ENCODE measurements around the gene SCUBE1. TPM values are rescaled to one million over a fixed set of nuclear protein-coding genes. Genes with fewer than 3 reads are reported as not detected.

The SCUBE1 gene
- total and polyA plus RNA-seq, 10 of the 15 experiments (the other 5 are each of a cell fraction or from before 2014, with no cell fraction given), result not detected

- no peaks in the 10 kb centered on the region for H4K20me1 ChIP-seq (ENCODE audit: control insufficient read depth, insufficient read depth)
- no peaks in the 10 kb centered on the region for H3K4me1 ChIP-seq (ENCODE audit: control insufficient read depth, insufficient read depth, low read length)
- BruUV-seq (replicated peaks), result no TSS peak
- TF ChIP-seq EZH2 (IDR thresholded peaks at IDR 0.05; ENCODE audit: borderline replicate concordance, control insufficient read depth, low read depth, low read length) (no peak), CBX5 (IDR thresholded peaks at IDR 0.05; ENCODE audit: low read depth) (no peak)
- TF ChIP-seq, protein P1, sequence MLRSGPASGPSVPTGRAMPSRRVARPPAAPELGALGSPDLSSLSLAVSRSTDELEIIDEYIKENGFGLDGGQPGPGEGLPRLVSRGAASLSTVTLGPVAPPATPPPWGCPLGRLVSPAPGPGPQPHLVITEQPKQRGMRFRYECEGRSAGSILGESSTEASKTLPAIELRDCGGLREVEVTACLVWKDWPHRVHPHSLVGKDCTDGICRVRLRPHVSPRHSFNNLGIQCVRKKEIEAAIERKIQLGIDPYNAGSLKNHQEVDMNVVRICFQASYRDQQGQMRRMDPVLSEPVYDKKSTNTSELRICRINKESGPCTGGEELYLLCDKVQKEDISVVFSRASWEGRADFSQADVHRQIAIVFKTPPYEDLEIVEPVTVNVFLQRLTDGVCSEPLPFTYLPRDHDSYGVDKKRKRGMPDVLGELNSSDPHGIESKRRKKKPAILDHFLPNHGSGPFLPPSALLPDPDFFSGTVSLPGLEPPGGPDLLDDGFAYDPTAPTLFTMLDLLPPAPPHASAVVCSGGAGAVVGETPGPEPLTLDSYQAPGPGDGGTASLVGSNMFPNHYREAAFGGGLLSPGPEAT (IDR thresholded peaks at IDR 0.05; ENCODE audit: low read depth), result no peak
- TF ChIP-seq, protein P2, sequence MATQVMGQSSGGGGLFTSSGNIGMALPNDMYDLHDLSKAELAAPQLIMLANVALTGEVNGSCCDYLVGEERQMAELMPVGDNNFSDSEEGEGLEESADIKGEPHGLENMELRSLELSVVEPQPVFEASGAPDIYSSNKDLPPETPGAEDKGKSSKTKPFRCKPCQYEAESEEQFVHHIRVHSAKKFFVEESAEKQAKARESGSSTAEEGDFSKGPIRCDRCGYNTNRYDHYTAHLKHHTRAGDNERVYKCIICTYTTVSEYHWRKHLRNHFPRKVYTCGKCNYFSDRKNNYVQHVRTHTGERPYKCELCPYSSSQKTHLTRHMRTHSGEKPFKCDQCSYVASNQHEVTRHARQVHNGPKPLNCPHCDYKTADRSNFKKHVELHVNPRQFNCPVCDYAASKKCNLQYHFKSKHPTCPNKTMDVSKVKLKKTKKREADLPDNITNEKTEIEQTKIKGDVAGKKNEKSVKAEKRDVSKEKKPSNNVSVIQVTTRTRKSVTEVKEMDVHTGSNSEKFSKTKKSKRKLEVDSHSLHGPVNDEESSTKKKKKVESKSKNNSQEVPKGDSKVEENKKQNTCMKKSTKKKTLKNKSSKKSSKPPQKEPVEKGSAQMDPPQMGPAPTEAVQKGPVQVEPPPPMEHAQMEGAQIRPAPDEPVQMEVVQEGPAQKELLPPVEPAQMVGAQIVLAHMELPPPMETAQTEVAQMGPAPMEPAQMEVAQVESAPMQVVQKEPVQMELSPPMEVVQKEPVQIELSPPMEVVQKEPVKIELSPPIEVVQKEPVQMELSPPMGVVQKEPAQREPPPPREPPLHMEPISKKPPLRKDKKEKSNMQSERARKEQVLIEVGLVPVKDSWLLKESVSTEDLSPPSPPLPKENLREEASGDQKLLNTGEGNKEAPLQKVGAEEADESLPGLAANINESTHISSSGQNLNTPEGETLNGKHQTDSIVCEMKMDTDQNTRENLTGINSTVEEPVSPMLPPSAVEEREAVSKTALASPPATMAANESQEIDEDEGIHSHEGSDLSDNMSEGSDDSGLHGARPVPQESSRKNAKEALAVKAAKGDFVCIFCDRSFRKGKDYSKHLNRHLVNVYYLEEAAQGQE (IDR thresholded peaks at IDR 0.05; ENCODE audit: low read depth, low read length), result no peak
- DNase-seq (ENCODE audit: low read depth, low spot score), result no peak
- no peaks in the 10 kb centered on the region for H3K27me3 ChIP-seq (replicated peaks in 1 of 2; ENCODE audit: control insufficient read depth in 2 of 2, insufficient read depth in 2 of 2, low read length in 1 of 2)
- intact Hi-C loops (cut with micrococcal nuclease; ENCODE audit: unreplicated experiment) (no loop called here), in situ Hi-C loops (cut with MboI) (loop anchor here (5.0 kb wide), 2 partner anchors 70 to 105 kb away; no protein-coding TSS in a partner anchor)
- no peak overlapping the region for H2AFZ ChIP-seq (ENCODE audit: control insufficient read depth, low read depth, low read length)
- FAIRE-seq, result no peak
- POLR2A ChIA-PET, result no interaction called here
- H3K9ac ChIP-seq (ENCODE audit: control insufficient read depth, insufficient read depth, low read length), result no peak overlapping the region
- no peaks in the 10 kb centered on the region for H3K9me3 ChIP-seq (replicated peaks; ENCODE audit: control insufficient read depth, insufficient read depth, low read length)
- H3K36me3 ChIP-seq (ENCODE audit: control insufficient read depth in 2 of 2, insufficient read depth in 2 of 2, low read length in 1 of 2), result no peaks in the 10 kb centered on the region
- H3K27ac ChIP-seq (ENCODE audit: control insufficient read depth, insufficient read depth), result no peak overlapping the region
- 48% methylated on average over 9 of the region's 10 CpGs for WGBS (ENCODE audit: insufficient coverage, insufficient replicate concordance, low lambda C conversion rate, missing lambda C conversion rate)
- H3K79me2 ChIP-seq (ENCODE audit: control insufficient read depth, insufficient read depth, low read length), result no peaks in the 10 kb centered on the region
- ATAC-seq, result no peak
- RAD21 ChIA-PET (ENCODE audit: unreplicated experiment), result interaction anchor here (1.4 kb wide), 1 partner anchor 69 kb away, joined by 3 read pairs; no protein-coding TSS in a partner anchor
- no peak overlapping the region for H3K4me3 ChIP-seq
- CTCF ChIA-PET, result interaction anchor here (0.9 to 8.4 kb wide), 4 partner anchors 45 to 108 kb away, joined by 3 to 73 read pairs (median 38); no protein-coding TSS in a partner anchor
- no peak overlapping the region for H3K4me2 ChIP-seq (ENCODE audit: control insufficient read depth, insufficient read depth)
- SMC1A ChIA-PET (ENCODE audit: uncharacterized antibody, unreplicated experiment), result interaction anchor here (1.2 kb wide), 1 partner anchor 104 kb away, joined by 3 read pairs; no protein-coding TSS in a partner anchor
Observed at GRCh38 chr22:43277091-43277490, 66.1 kb downstream of the SCUBE1 start.

Measured in GM12878 (cell line).